Stomach (tissue), 9 donors: ENCODE data around the gene TYK2. TPM values are rescaled to one million over a fixed set of nuclear protein-coding genes. Genes with fewer than 3 reads are reported as not detected.

ENCODE experiments used
- DNase-seq, 2 donors: peaks; one replicate each; pipeline versions ENCODE4 v3.0.0 to v3.0.0-alpha.2; 2013 to 2019
- H3K27ac ChIP-seq, 5 donors: fragments of 200-600 bp in 4 of 5; sonication (generic) in 4 of 5; one replicate each; pipeline ENCODE4 v1.5.1; 2013 to 2019; ENCODE audit warnings: mild to moderate bottlenecking in 1 of 5, moderate library complexity in 1 of 5
- H3K27me3 ChIP-seq, 3 donors: fragments of 200-600 bp; sonication (generic); one replicate each; pipeline ENCODE4 v1.5.1; 2017 to 2019; ENCODE audit warnings: mixed run types in 1 of 3
- H3K36me3 ChIP-seq, 4 donors: fragments of 200-600 bp; sonication (generic); 1 replicate in 3 of 4; 2 replicates in 1 of 4; pipeline ENCODE4 v1.5.1; 2016 to 2019
- H3K4me1 ChIP-seq, 4 donors: fragments of 200-600 bp; sonication (generic); one replicate each; pipeline ENCODE4 v1.5.1; 2016 to 2019
- H3K4me3 ChIP-seq, 4 donors: fragments of 200-600 bp; sonication (generic) in 3 of 4; one replicate each; pipeline ENCODE4 v1.5.1; 2016 to 2019; ENCODE audit warnings: mild to moderate bottlenecking in 1 of 4
- H3K9me3 ChIP-seq, 4 donors: fragments of 200-600 bp; sonication (generic); one replicate each; pipeline ENCODE4 v1.5.1; 2016 to 2019
- CTCF ChIP-seq, 7 experiments: fragments of 450-650 bp in 4 of 7; fragments of 200-600 bp in 3 of 7; sonication (generic) in 3 of 7; IDR thresholded peaks; one replicate each; pipeline ENCODE4 v1.5.1; 2016 to 2019; ENCODE audit warnings: antibody characterized with exemption in 7 of 7, control low read depth in 2 of 7, mild to moderate bottlenecking in 1 of 7
- EP300 ChIP-seq: sonication (generic); formaldehyde crosslinking; IDR thresholded peaks from one replicate; pipeline ENCODE4 v1.6.1; 2017; ENCODE audit warnings: antibody characterized with exemption
- POLR2A ChIP-seq, 4 donors: fragments of 450-650 bp; IDR thresholded peaks; one replicate each; pipeline ENCODE4 v1.6.1; 2016; ENCODE audit warnings: antibody characterized with exemption in 4 of 4, control low read depth in 2 of 4, mild to moderate bottlenecking in 1 of 4, moderate library complexity in 1 of 4
- POLR2AphosphoS5 ChIP-seq, 3 donors: sonication (generic); formaldehyde crosslinking; IDR thresholded peaks; one replicate each; pipeline ENCODE4 v1.6.1; 2016; ENCODE audit warnings: antibody characterized with exemption in 3 of 3
- WGBS, 5 donors: extraction: QIAGEN DNeasy Blood & Tissue Kit in 3 of 5; methylation state at CpG; one replicate each; pipeline versions ENCODE4 v1.1.5 to v1.1.7; 2013 to 2018; 5-methylcytosine and 5-hydroxymethylcytosine counted together
- intact Hi-C: fragments of 100-400 bp; cut with DNase I; formaldehyde crosslinking; loops from one replicate; pipeline ENCODE4 v1.15.1; 2023; ENCODE audit warnings: low total_unique reads
- polyA plus RNA-seq, 3 donors: library from polyadenylated mRNA; stranded (reverse); fragments of 200-250 nt; gene quantifications; one replicate each; pipeline ENCODE4 v1.2.3, GENCODE V29; 2013
- total RNA-seq, 5 donors: library from RNA; depleted of rRNA; stranded (reverse); fragments of >200 nt; gene quantifications; one replicate each; pipeline versions ENCODE4 v1.1.0 to v1.2.3, GENCODE V29; 2014 to 2016
- donor health status: healthy with polysubstance abuse.
- donor health status: Bipolar disorder and iron deficiency.
- donor health status: healthy.

Gene TYK2
- total and polyA plus RNA-seq, 8 donors = 45.2 to 365 (median 138) TPM

GRCh38 chr19:10424011-10424637, 43.8 kb upstream of the TYK2 start:
- DNase-seq = peak; percentile 87 to 93
- no peaks in the 10 kb centered on the region for H3K36me3 ChIP-seq
- no peaks in the 10 kb centered on the region for H3K9me3 ChIP-seq
- H3K27me3 ChIP-seq = peaks cover 29 to 71% (median 53%) of the 10 kb centered on the region in 3 donors
- intact Hi-C loops = no loop called here
- TF ChIP-seq CTCF (IDR thresholded peaks at IDR 0.05) = peak in 5 of 7 experiments; percentile 81 to 96 (median 92)
- TF ChIP-seq POLR2A (IDR thresholded peaks at IDR 0.05) = no peak
- TF ChIP-seq EP300 = no peak
- TF ChIP-seq POLR2AphosphoS5 (IDR thresholded peaks at IDR 0.05) = peak in 2 of 3 donors; percentile 36 to 49
- H3K4me1 ChIP-seq = peaks cover 33 to 51% (median 42%) of the 10 kb centered on the region in 4 donors
- 3 to 13% (median 3%) methylated on average over 7 to 38 of the region's 38 CpGs for WGBS, 5 donors
- peak overlapping the region; percentile 30 to 41 (median 34) for H3K4me3 ChIP-seq
- H3K27ac ChIP-seq = peak overlapping the region in 4 of 5 donors; percentile 22 to 54 (median 38)

- WGBS, 5 donors = 56 to 81% (median 67%) methylated on average over 3 of the region's 3 CpGs
- H3K4me1 ChIP-seq = peaks cover 37 to 63% (median 51%) of the 10 kb centered on the region in 4 donors
- DNase-seq = no peak
- intact Hi-C loops = no loop called here
- no peak overlapping the region for H3K27ac ChIP-seq
- no peaks in the 10 kb centered on the region for H3K9me3 ChIP-seq
- TF ChIP-seq CTCF (IDR thresholded peaks at IDR 0.05) (no peak), POLR2A (IDR thresholded peaks at IDR 0.05) (no peak), EP300 (no peak), POLR2AphosphoS5 (IDR thresholded peaks at IDR 0.05) (no peak)
- peaks cover 30 to 83% (median 65%) of the 10 kb centered on the region in 3 donors for H3K27me3 ChIP-seq
- H3K4me3 ChIP-seq = no peak overlapping the region
- no peaks in the 10 kb centered on the region for H3K36me3 ChIP-seq
These were observed 42.5 kb upstream of the TYK2 start for GRCh38 chr19:10422846-10423245.

- peaks cover 37 to 70% (median 56%) of the 10 kb centered on the region in 4 donors for H3K4me1 ChIP-seq
- intact Hi-C loops = no loop called here
- 26 to 54% (median 43%) methylated on average over 4 of the region's 4 CpGs for WGBS, 5 donors
- H3K9me3 ChIP-seq = no peaks in the 10 kb centered on the region
- H3K27me3 ChIP-seq = peaks cover 35 to 86% (median 73%) of the 10 kb centered on the region in 3 donors
- no peak overlapping the region for H3K27ac ChIP-seq
- no peaks in the 10 kb centered on the region for H3K36me3 ChIP-seq
- H3K4me3 ChIP-seq = no peak overlapping the region
- no peak for DNase-seq
- TF ChIP-seq CTCF (IDR thresholded peaks at IDR 0.05) (no peak), EP300 (no peak), POLR2A (IDR thresholded peaks at IDR 0.05) (no peak), POLR2AphosphoS5 (IDR thresholded peaks at IDR 0.05) (no peak)
These were observed 41.7 kb upstream of the TYK2 start for GRCh38 chr19:10422046-10422461.

- no peak for TF ChIP-seq CTCF (IDR thresholded peaks at IDR 0.05)
- no peak for TF ChIP-seq POLR2A (IDR thresholded peaks at IDR 0.05)
- TF ChIP-seq EP300 = no peak
- TF ChIP-seq POLR2AphosphoS5 (IDR thresholded peaks at IDR 0.05) = no peak
- Histone ChIP-seq H3K27ac (no peak overlapping the region), H3K9me3 (no peaks in the 10 kb centered on the region), H3K27me3 (peaks cover 35 to 92% (median 80%) of the 10 kb centered on the region in 3 donors), H3K4me3 (peak overlapping the region in 1 of 4 donors; percentile 38), H3K4me1 (peaks cover 42 to 77% (median 62%) of the 10 kb centered on the region in 4 donors), H3K36me3 (no peaks in the 10 kb centered on the region)
- WGBS, 5 donors = 27 to 28% (median 27%) methylated on average over 15 to 17 of the region's 17 CpGs
- DNase-seq = no peak
- intact Hi-C loops = no loop called here
These were observed 41.1 kb upstream of the TYK2 start for GRCh38 chr19:10421240-10422045.
